Coronary artery (tissue), 2 donors: Measurements from ENCODE around the gene DYDC2.
A peak's percentile ranks its signal among the peaks of the same experiment; 100 is the strongest.

ENCODE experiments used
- DNase-seq: peaks from one replicate; pipeline ENCODE4 v3.0.0-alpha.2; 2017; ENCODE audit warnings: low spot score
- H3K27ac ChIP-seq, 2 donors: fragments of 200-600 bp; sonication (generic); one replicate each; pipeline ENCODE4 v1.5.1; 2016 to 2019
- H3K4me3 ChIP-seq: fragments of 200-600 bp; sonication (generic); 2 replicates; pipeline ENCODE4 v1.5.1; 2016; ENCODE audit warnings: mild to moderate bottlenecking, moderate library complexity
- TF ChIP-seq, protein P1 (sequence below): fragments of 200-600 bp; sonication (generic); IDR thresholded peaks from one replicate; pipeline ENCODE4 v1.5.1; 2019; ENCODE audit warnings: antibody characterized with exemption

Gene DYDC2

DNA sequence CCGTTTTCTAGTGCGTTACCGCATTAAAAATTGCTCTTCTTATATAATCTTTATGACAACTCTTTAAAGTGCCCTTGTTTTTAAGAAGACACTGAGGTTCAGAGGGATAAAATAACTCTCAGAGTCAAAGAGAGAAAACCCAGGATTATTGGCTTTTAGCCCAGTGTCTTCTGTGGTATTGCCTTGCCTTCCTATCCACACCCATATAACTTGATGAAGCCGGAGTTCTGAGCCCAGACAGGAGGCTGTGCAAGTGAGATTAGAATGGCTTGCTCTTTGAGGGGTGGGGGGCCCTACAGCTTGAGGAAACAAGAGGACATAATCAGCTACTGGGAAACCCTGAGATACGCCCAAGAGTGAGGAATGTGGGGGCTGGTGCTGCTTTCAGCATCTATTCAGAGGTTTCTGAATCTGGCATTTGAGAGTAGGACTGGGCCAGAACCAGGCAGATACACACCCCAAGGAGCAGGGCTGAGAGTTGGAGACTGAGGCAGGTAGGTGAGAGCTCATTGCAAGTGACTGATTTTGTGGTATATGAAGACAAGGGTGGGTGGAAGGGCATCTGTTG lies 54.1 kb downstream of the DYDC2 start:
- Histone ChIP-seq H3K4me3 (no peak overlapping the region), H3K27ac (peak overlapping the region in 1 of 2 donors; percentile 21)
- TF ChIP-seq, protein P1, sequence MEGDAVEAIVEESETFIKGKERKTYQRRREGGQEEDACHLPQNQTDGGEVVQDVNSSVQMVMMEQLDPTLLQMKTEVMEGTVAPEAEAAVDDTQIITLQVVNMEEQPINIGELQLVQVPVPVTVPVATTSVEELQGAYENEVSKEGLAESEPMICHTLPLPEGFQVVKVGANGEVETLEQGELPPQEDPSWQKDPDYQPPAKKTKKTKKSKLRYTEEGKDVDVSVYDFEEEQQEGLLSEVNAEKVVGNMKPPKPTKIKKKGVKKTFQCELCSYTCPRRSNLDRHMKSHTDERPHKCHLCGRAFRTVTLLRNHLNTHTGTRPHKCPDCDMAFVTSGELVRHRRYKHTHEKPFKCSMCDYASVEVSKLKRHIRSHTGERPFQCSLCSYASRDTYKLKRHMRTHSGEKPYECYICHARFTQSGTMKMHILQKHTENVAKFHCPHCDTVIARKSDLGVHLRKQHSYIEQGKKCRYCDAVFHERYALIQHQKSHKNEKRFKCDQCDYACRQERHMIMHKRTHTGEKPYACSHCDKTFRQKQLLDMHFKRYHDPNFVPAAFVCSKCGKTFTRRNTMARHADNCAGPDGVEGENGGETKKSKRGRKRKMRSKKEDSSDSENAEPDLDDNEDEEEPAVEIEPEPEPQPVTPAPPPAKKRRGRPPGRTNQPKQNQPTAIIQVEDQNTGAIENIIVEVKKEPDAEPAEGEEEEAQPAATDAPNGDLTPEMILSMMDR: no peak
- no peak for DNase-seq

GRCh38 chr10:80411267-80411668 lies 54.7 kb downstream of the DYDC2 start:
- no peak for DNase-seq
- TF ChIP-seq, protein P1: no peak
- Histone ChIP-seq H3K27ac (peak overlapping the region in 1 of 2 donors; percentile 21), H3K4me3 (no peak overlapping the region)

- no peak overlapping the region for H3K4me3 ChIP-seq
- H3K27ac ChIP-seq: no peak overlapping the region
- TF ChIP-seq, protein P1: no peak
- DNase-seq: no peak
Observed at GRCh38 chr10:80411681-80412220, 55.2 kb downstream of the DYDC2 start.

GRCh38 chr10:80412486-80412885 lies 55.9 kb downstream of the DYDC2 start:
- no peak for DNase-seq
- peak overlapping the region in 1 of 2 donors; percentile 53 for H3K27ac ChIP-seq
- TF ChIP-seq, protein P1: no peak
- no peak overlapping the region for H3K4me3 ChIP-seq

GRCh38 chr10:80413271-80413996 lies 56.9 kb downstream of the DYDC2 start:
- no peak for DNase-seq
- TF ChIP-seq, protein P1: no peak
- Histone ChIP-seq H3K4me3 (no peak overlapping the region), H3K27ac (peak overlapping the region in 1 of 2 donors; percentile 53)

- TF ChIP-seq, protein P1: no peak
- no peak overlapping the region for H3K4me3 ChIP-seq
- no peak for DNase-seq
- H3K27ac ChIP-seq: no peak overlapping the region
Observed at GRCh38 chr10:80414142-80414895, 57.7 kb downstream of the DYDC2 start.
